Fibroblast of mammary gland (primary cell): ENCODE results near the gene GYPA.
"Not testable (repeated sequence)": the region's sequence is repeated elsewhere in the genome, so short reads cannot be mapped to it uniquely, and the experiment has no call there.

Experiments used
- DNase-seq: peaks from one replicate; pipeline ENCODE4 v3.0.0-alpha.2; 2010; ENCODE audit warnings: low read depth
- H3K4me3 ChIP-seq: 2 replicates; pipeline ENCODE4 v1.5.1; 2011; ENCODE audit warnings: low read depth, mild to moderate bottlenecking, low read length, moderate library complexity; ENCODE audit not compliant: control insufficient read depth
- TF ChIP-seq, protein P1 (sequence below): conservative IDR thresholded peaks from 2 replicates; pipeline ENCODE4 v1.5.1; 2011; ENCODE audit warnings: low read depth, low read length, inconsistent platforms; ENCODE audit not compliant: control insufficient read depth, insufficient read depth

GYPA gene

DNA sequence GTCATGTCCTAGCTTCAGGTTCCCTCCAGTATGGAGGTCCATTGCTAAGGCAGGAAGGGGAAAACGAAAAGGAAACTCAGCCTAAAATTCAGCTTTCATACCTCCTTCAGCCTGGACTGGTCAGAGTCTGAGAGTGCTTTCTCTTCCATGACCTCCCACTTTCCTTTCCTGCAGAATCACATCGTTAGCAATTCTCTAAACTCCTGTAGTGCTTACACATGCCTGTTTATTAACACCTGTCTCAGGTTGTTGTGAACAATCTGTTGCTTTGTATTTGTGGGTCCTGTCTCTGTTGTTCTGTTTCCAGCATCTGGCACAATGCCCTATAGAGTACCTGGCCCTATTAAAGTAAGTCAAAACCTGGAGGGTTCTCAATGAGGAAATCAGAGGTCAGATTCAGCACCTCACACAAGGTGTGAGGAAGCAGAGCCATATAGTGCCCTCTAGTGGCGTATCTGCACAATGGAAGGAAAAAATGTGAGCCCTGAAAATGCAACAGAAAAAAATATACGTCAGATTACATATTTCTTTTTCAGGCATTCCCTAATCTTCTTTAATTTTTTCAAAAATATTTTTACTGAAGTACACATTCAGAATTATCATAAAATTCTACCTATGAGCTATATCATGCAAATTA is 2.3 kb upstream of the GYPA start:
- TF ChIP-seq, protein P1, sequence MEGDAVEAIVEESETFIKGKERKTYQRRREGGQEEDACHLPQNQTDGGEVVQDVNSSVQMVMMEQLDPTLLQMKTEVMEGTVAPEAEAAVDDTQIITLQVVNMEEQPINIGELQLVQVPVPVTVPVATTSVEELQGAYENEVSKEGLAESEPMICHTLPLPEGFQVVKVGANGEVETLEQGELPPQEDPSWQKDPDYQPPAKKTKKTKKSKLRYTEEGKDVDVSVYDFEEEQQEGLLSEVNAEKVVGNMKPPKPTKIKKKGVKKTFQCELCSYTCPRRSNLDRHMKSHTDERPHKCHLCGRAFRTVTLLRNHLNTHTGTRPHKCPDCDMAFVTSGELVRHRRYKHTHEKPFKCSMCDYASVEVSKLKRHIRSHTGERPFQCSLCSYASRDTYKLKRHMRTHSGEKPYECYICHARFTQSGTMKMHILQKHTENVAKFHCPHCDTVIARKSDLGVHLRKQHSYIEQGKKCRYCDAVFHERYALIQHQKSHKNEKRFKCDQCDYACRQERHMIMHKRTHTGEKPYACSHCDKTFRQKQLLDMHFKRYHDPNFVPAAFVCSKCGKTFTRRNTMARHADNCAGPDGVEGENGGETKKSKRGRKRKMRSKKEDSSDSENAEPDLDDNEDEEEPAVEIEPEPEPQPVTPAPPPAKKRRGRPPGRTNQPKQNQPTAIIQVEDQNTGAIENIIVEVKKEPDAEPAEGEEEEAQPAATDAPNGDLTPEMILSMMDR: peak; percentile 55
- DNase-seq: peak; percentile 20
- H3K4me3 ChIP-seq: not testable (repeated sequence)

DNA sequence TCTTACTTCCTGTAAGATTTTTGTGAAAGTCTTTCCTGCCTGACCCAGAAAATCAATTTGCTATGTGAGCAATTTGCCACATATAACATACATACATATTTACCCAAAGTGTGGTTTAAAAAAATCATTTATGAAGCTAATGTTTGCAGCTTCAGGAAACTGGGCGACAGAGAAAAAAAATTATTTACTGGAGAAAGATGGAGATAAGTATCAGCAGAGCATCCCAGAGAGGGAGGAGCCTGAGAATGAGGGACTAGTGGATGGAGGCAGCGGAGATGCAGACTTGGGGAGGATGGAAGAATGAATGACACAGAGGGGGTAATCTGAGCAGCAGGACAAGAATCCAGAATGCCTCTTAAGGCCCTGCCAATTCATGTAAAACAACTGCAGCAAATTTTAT is 975 bp upstream of the GYPA start:
- DNase-seq: no peak
- H3K4me3 ChIP-seq: no peak overlapping the region

DNA sequence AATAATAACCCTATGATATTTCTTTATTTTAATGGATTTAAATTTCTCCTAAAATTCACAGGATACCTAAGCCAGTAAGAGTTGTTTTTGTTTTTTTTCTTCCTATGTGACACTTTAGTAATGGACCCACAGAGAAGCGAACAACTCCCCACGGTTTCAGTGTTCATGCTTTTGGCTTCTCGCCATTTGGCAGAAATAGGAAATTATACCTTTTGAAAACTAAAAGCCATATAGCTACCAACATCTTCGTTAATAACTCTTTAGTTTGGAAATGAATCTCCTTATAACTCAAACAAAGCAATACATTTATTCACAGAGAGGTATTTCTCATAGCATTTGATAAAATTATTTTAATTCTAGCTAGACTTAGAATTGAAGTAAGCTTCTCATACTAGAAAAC is 527 bp downstream of the GYPA start:
- DNase-seq, H3K4me3 ChIP-seq: not testable (repeated sequence)

More for the DNA sequence above, 975 bp upstream of the GYPA start:
- TF ChIP-seq, protein P1: no peak

DNA sequence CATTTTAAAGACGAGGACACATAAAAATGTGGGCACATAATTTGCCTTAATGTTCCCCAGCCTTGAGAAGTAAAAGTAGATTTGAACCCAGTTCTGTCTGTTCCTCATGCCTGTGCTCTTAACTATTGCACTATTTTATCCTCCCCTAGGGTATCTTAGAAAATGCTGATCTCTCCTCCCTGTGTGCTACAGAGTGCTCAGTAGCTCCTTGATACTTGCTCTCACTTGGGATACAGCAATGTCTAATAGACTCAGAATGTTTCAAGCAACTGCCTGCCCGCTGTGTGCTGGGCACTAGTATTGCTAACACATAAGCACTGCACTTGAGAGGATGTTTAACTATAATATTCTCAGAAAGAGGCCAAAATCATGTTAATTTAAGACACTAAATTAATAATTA is 971 bp downstream of the GYPA start:
- DNase-seq, H3K4me3 ChIP-seq: not testable (repeated sequence)

- DNase-seq, H3K4me3 ChIP-seq: not testable (repeated sequence)
Measured at GRCh38 chr4:144138239-144138638, 2.3 kb downstream of the GYPA start.

DNA sequence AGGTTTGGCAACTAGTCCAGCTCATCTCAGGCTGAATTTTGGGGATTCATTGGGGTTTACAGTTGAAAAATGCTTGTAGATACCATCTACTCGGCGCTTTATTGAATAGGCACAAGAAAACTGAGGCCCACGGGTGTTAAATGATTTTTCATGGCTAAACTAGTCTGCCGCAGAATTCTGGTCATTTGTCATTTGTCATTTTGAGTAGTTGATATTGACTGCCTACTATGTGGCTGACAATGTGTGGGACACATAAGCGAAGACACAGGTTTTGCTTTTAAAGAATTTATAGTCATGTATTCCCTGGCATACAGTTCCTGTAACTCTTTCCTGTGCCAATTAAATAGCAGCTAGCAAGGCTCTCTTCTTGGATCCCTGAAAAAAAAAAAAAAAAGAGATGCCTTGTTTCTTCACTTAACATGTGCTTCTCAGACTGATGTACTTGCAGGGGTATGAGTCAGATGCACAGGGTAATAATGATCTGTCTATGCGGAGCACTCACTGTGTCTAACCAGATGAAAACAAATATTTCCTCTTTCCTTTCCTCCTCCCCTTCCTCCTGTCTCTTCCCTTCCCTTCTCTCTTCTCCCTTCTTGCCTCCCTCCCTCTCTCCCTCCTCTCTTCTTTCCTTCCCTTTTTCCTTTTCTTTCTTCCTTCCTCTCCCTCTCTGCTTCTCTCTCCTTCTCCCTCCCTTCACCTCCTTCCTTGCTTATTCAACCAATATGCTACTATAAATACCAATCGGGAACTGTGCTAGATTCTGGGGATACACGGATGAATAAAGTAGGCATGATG is 3.2 kb downstream of the GYPA start:
- H3K4me3 ChIP-seq: not testable (repeated sequence)
- DNase-seq: peak; percentile 21

- not testable (repeated sequence) for DNase-seq, H3K4me3 ChIP-seq
Measured at GRCh38 chr4:144136189-144136588, 4.3 kb downstream of the GYPA start.

GRCh38 chr4:144130167-144130566 is 10.4 kb downstream of the GYPA start:
- not testable (repeated sequence) for DNase-seq, H3K4me3 ChIP-seq

DNA sequence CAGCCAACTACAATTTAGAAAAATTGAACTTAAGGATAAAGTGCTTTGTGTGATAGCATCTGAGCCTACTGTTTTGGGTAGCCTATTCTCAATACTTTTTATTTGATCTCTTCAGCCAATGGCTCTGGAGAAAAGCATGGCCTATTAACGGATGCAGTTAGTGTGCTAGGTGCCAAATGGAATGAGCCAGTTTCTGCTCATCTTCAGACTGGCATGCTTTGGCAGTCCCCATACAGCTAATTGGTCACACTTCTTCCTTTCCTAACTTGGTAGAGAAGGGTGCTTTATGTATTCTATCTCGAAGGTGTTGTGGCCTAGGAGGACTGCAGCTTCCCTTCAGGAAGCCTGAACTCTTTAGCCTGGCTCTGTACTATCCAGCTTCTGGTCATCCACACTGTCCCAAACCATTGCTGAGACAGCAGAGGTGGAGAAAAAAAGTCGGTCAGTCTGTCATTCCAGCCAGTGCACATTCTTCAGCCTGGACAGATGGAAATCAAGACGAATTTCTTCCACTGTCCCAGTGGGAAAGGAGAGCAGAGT is 11.1 kb downstream of the GYPA start:
- not testable (repeated sequence) for DNase-seq

GRCh38 chr4:144128709-144129320 is 11.7 kb downstream of the GYPA start:
- not testable (repeated sequence) for H3K4me3 ChIP-seq, DNase-seq

More for the DNA sequence above, 11.1 kb downstream of the GYPA start:
- H3K4me3 ChIP-seq: not testable (repeated sequence)

GRCh38 chr4:144125109-144125508 is 15.4 kb downstream of the GYPA start:
- H3K4me3 ChIP-seq, DNase-seq: not testable (repeated sequence)
